HepG2 (cell line): Measurements from ENCODE around the gene COL9A3. TPM values are rescaled to one million over a fixed set of nuclear protein-coding genes. Genes with fewer than 3 reads are reported as not detected.

Experiments used
- CSRNP1 ChIP-seq: sonication (generic); formaldehyde crosslinking; IDR thresholded peaks from 2 replicates; pipeline ENCODE4 v1.8.1; 2023; ENCODE audit warnings: mild to moderate bottlenecking, missing genetic modification reagents
- FLYWCH1 ChIP-seq: sonication (generic); formaldehyde crosslinking; IDR thresholded peaks from 2 replicates; pipeline ENCODE4 v1.8.1; 2023; ENCODE audit warnings: mild to moderate bottlenecking, missing genetic modification reagents
- HINFP ChIP-seq: sonication (generic); formaldehyde crosslinking; IDR thresholded peaks from 2 replicates; pipeline ENCODE4 v1.4.0; 2020; ENCODE audit warnings: low read depth, mild to moderate bottlenecking, missing genetic modification reagents
- HNF1A ChIP-seq, 2 experiments: sonication (generic) in 1 of 2; formaldehyde crosslinking in 1 of 2; IDR thresholded peaks; 2 replicates each; pipeline versions ENCODE4 v1.4.0 to v1.6.1; 2016 to 2020; ENCODE audit warnings: borderline replicate concordance in 1 of 2, low read depth in 1 of 2, mild to moderate bottlenecking in 1 of 2, missing genetic modification reagents in 1 of 2
- KAT2B ChIP-seq: fragments of 150-350 bp; IDR thresholded peaks from 2 replicates; pipeline ENCODE4 v1.6.1; 2014; ENCODE audit warnings: low read depth, low read length, borderline replicate concordance
- MIXL1 ChIP-seq: IDR thresholded peaks from 2 replicates; pipeline ENCODE4 v1.6.1; 2016
- RERE ChIP-seq: IDR thresholded peaks from 2 replicates; pipeline ENCODE4 v1.6.1; 2016; ENCODE audit warnings: low read depth, missing genetic modification reagents, missing compliant biosample characterization
- SALL2 ChIP-seq: sonication (generic); formaldehyde crosslinking; IDR thresholded peaks from 2 replicates; pipeline ENCODE4 v1.8.1; 2023; ENCODE audit warnings: mild to moderate bottlenecking, missing genetic modification reagents, inconsistent platforms
- SIX1 ChIP-seq: sonication (generic); formaldehyde crosslinking; IDR thresholded peaks from 2 replicates; pipeline ENCODE4 v1.4.0; 2020; ENCODE audit warnings: missing genetic modification reagents, borderline replicate concordance
- TRIM24 ChIP-seq: sonication (generic); formaldehyde crosslinking; IDR thresholded peaks from 2 replicates; pipeline ENCODE4 v1.8.0; 2022; ENCODE audit warnings: mild to moderate bottlenecking, missing genetic modification reagents
- U2AF1 ChIP-seq: fragments of 200-400 bp; formaldehyde crosslinking; optimal IDR thresholded peaks from 2 replicates; pipeline ENCODE3; 2017; ENCODE audit warnings: mild to moderate bottlenecking, low read depth, low read length
- ZEB1 ChIP-seq: IDR thresholded peaks from 2 replicates; pipeline ENCODE4 v1.6.1; 2012; ENCODE audit warnings: mild to moderate bottlenecking, low read depth, inconsistent platforms; ENCODE audit not compliant: insufficient replicate concordance
- ZKSCAN8 ChIP-seq: IDR thresholded peaks from 2 replicates; pipeline ENCODE4 v1.6.1; 2016; ENCODE audit warnings: borderline replicate concordance, missing genetic modification reagents, missing compliant biosample characterization
- polyA plus RNA-seq, 8 experiments: library from polyadenylated mRNA; depleted of rRNA in 3 of 8; stranded (reverse) in 7 of 8; unstranded in 1 of 8; fragments of >200 nt; fragmentation: Illumina TruSeq in 4 of 8; extraction: Trizol in 4 of 8; gene quantifications; 2 replicates each; pipeline versions ENCODE4 v1.2.1 to v1.2.3, GENCODE V29; 2011 to 2016; ENCODE audit warnings: low read depth in 4 of 8, missing spikeins in 1 of 8, mixed read lengths in 1 of 8; ENCODE audit not compliant: insufficient read depth in 1 of 8
- total RNA-seq, 5 experiments: library from RNA; depleted of rRNA; stranded (reverse); fragments of >200 nt; fragmentation: Illumina TruSeq; extraction: Trizol; gene quantifications; 2 replicates each; pipeline ENCODE4 v1.2.3, GENCODE V29; 2016; ENCODE audit warnings: low read depth in 1 of 5

COL9A3 gene
- total and polyA plus RNA-seq, 2 of the 13 experiments (the other 11 are each of a cell fraction or from before 2014, with no cell fraction given) = 155 to 204 TPM

- TF ChIP-seq HINFP (0 out of 2 replicates have a peak, but pooled peaks have one; percentile 50), ZKSCAN8 (no peak; the same call in 1 of the 2 replicates), ZEB1 (peak; percentile 41), TRIM24 (no peak), RERE (CRISPR knock-in tag) (no peak; the same call in 1 of the 2 replicates), HNF1A (IDR thresholded peaks at IDR 0.05; ENCODE audit: low read depth) (no peak), HNF1A (CRISPR knock-in tag; IDR thresholded peaks at IDR 0.05; ENCODE audit: borderline replicate concordance) (peak; percentile 29; the same call in 1 of the 2 replicates), SIX1 (peak; percentile 59; the same call in 1 of the 2 replicates), KAT2B (no peak), U2AF1 (no peak), SALL2 (CRISPR knock-in tag) (peak; percentile 45; the same call in 1 of the 2 replicates), FLYWCH1 (CRISPR knock-in tag) (no peak), MIXL1 (CRISPR knock-in tag) (peak; percentile 63; the same call in 1 of the 2 replicates), CSRNP1 (peak; percentile 93)
Observed at GRCh38 chr20:62795023-62795761, 21.7 kb upstream of the COL9A3 start (continued).
